PC-3 (cell line): ENCODE measurements around the gene FRMPD2. TPM values are rescaled to one million over a fixed set of nuclear protein-coding genes. Genes with fewer than 3 reads are reported as not detected.
"Not testable (repeated sequence)": the region's sequence is repeated elsewhere in the genome, so short reads cannot be mapped to it uniquely, and the experiment has no call there.

Experiments used
- ATAC-seq: fragments of 200-7000 bp; cut with Tn5 transposase; 2 replicates; pipeline ENCODE4 v1.9.1; 2020; ENCODE audit warnings: mild to moderate bottlenecking, moderate library complexity
- BruUV-seq: library from RNA; stranded (reverse); fragments of 400-500 nt; replicated peaks from 2 replicates; lab custom pipeline; 2021; lab: Mats Ljungman, UMichigan
- CTCF ChIA-PET: fragments of 300-600 bp; sonication (Branson Sonifier 250); formaldehyde crosslinking; loops from one replicate; lab custom pipeline; 2022; ENCODE audit warnings: antibody characterized with exemption; lab: Charles Lee
- POLR2A ChIA-PET: fragments of 300-600 bp; sonication (Branson Sonifier 250); formaldehyde crosslinking; loops from one replicate; lab custom pipeline; 2022; ENCODE audit warnings: antibody characterized with exemption; ENCODE audit not compliant: unreplicated experiment; lab: Charles Lee
- DNase-seq: peaks from one replicate; pipeline ENCODE4 v3.0.0-alpha.2; 2015
- H2AFZ ChIP-seq: fragments of 300-600 bp; sonication (generic); 2 replicates; pipeline ENCODE4 v1.6.0; 2016; ENCODE audit warnings: antibody characterized with exemption, low read length
- H3F3A ChIP-seq: fragments of 300-600 bp; sonication (generic); one replicate; pipeline ENCODE4 v1.6.0; 2017; ENCODE audit warnings: antibody characterized with exemption, low read length, control low read depth, mild to moderate bottlenecking; ENCODE audit not compliant: unreplicated experiment
- H3K27ac ChIP-seq: fragments of 300-600 bp; sonication (generic); 2 replicates; pipeline ENCODE4 v1.5.1; 2016; ENCODE audit warnings: mild to moderate bottlenecking, low read length
- H3K27me3 ChIP-seq: fragments of 300-600 bp; sonication (generic); 2 replicates; pipeline ENCODE4 v1.6.1; 2016; ENCODE audit warnings: low read length, mixed read lengths
- H3K36me3 ChIP-seq: fragments of 300-600 bp; sonication (generic); 2 replicates; pipeline ENCODE4 v1.6.1; 2016; ENCODE audit warnings: low read depth, mixed run types, low read length, mixed read lengths
- H3K4me1 ChIP-seq: fragments of 300-600 bp; sonication (generic); 2 replicates; pipeline ENCODE4 v1.5.1; 2016; ENCODE audit warnings: low read length; ENCODE audit not compliant: insufficient read depth
- H3K4me2 ChIP-seq: fragments of 300-600 bp; sonication (generic); 2 replicates; pipeline ENCODE4 v1.6.0; 2016; ENCODE audit warnings: low read length
- H3K4me3 ChIP-seq: fragments of 300-600 bp; sonication (generic); 2 replicates; pipeline ENCODE4 v1.5.1; 2016; ENCODE audit warnings: mild to moderate bottlenecking, low read length, mixed read lengths
- H3K79me2 ChIP-seq: fragments of 300-600 bp; sonication (generic); 2 replicates; pipeline ENCODE4 v1.6.1; 2017; ENCODE audit warnings: low read length, mixed read lengths
- H3K9ac ChIP-seq: fragments of 300-600 bp; sonication (generic); 2 replicates; pipeline ENCODE4 v1.6.0; 2016; ENCODE audit warnings: mild to moderate bottlenecking, low read length
- H3K9me2 ChIP-seq: fragments of 300-600 bp; sonication (generic); replicated peaks from 2 replicates; pipeline ENCODE4 v1.6.1; 2016; ENCODE audit warnings: mixed run types, low read length, mixed read lengths
- H3K9me3 ChIP-seq: fragments of 300-600 bp; sonication (generic); 2 replicates; pipeline ENCODE4 v1.6.1; 2016; ENCODE audit warnings: low read length, mixed read lengths
- H4K20me1 ChIP-seq: fragments of 300-600 bp; sonication (generic); 2 replicates; pipeline ENCODE4 v1.6.1; 2016; ENCODE audit warnings: low read length, mixed read lengths
- CTCF ChIP-seq: fragments of 300-600 bp; sonication (generic); conservative IDR thresholded peaks from 2 replicates; pipeline ENCODE4 v1.5.1; 2017; ENCODE audit warnings: antibody characterized with exemption, low read depth, mild to moderate bottlenecking, low read length
- EZH2 ChIP-seq: fragments of 300-600 bp; sonication (generic); IDR thresholded peaks from one replicate; pipeline ENCODE4 v1.6.1; 2017; ENCODE audit warnings: antibody characterized with exemption, mild to moderate bottlenecking, low read length; ENCODE audit not compliant: unreplicated experiment
- EZH2phosphoT487 ChIP-seq: fragments of 300-600 bp; sonication (generic); IDR thresholded peaks from 2 replicates; pipeline ENCODE4 v1.6.1; 2018; ENCODE audit warnings: mild to moderate bottlenecking, antibody characterized with exemption, low read length, borderline replicate concordance
- intact Hi-C: fragments of 100-400 bp; cut with micrococcal nuclease; formaldehyde crosslinking; loops from 2 replicates; pipeline ENCODE4 v1.9.0; 2023
- total RNA-seq: library from RNA; depleted of rRNA; stranded (reverse); fragments of >200 nt; gene quantifications from 2 replicates; pipeline ENCODE4 v1.2.3, GENCODE V29; 2014

FRMPD2 gene
- total RNA-seq, 1 experiment from 2014 or later = 0.11 TPM

DNA sequence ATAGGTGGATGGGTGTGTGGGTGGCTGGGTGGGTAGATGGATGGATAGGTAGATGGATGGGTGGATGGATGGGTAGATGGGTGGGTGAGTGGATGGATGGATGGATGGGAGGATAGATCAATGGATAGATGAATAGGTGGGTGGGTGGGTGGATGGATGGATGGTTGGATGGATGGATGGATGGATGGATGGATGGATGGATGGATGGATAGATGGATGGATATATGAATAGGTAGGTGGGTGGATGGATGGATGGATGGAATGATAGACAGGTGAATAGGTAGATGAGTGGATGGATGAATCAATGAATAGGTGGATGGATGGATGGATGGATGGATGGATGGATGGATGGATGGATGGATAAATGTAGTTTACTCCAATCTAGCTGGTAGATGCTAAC, 52.7 kb downstream of the FRMPD2 start:
- Histone ChIP-seq H2AFZ (no peak overlapping the region), H4K20me1 (no peaks in the 10 kb centered on the region), H3K9me2 (no peaks in the 10 kb centered on the region), H3K4me3 (no peak overlapping the region), H3K9me3 (no peaks in the 10 kb centered on the region), H3K27ac (no peak overlapping the region), H3F3A (no peaks in the 10 kb centered on the region), H3K36me3 (no peaks in the 10 kb centered on the region), H3K9ac (no peak overlapping the region), H3K27me3 (no peaks in the 10 kb centered on the region; the same call in none of the 2 replicates), H3K79me2 (no peaks in the 10 kb centered on the region), H3K4me1 (no peaks in the 10 kb centered on the region), H3K4me2 (no peak overlapping the region)
- CTCF ChIA-PET = no interaction called here
- intact Hi-C loops = no loop called here
- ATAC-seq = no peak
- POLR2A ChIA-PET = no interaction called here
- DNase-seq = no peak
- no TSS peak for BruUV-seq
- TF ChIP-seq EZH2phosphoT487 = no peak
- TF ChIP-seq CTCF = no peak

DNA sequence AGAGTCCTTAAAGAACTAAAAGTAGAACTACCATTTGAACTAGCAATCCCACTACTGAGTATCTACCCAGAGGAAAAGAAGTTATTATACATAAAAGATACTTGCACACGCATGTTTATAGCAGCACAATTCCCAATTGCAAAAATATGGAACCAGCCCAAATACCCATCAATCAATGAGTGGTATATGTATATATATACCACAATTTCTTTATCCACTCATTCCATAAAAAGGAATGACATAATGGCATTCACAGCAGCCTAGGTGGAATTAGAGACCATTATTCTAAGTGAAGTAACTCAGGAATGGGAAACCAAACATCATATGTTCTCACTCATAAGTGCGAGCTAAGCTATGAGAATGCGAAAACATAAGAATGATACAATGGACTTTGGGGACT, 53.5 kb downstream of the FRMPD2 start:
- H3K9me3 ChIP-seq, H3K79me2 ChIP-seq, H3K27me3 ChIP-seq, ATAC-seq, H3K27ac ChIP-seq, H3K4me2 ChIP-seq, POLR2A ChIA-PET, DNase-seq, intact Hi-C loops, H4K20me1 ChIP-seq, CTCF ChIA-PET, H3K36me3 ChIP-seq, H3F3A ChIP-seq, H3K9me2 ChIP-seq, H3K9ac ChIP-seq, H3K4me3 ChIP-seq, H2AFZ ChIP-seq, BruUV-seq, H3K4me1 ChIP-seq: not testable (repeated sequence)

- no peak for TF ChIP-seq EZH2phosphoT487
- TF ChIP-seq CTCF = no peak
- no peak for TF ChIP-seq EZH2
- Histone ChIP-seq H3F3A (no peaks in the 10 kb centered on the region), H3K27me3 (no peaks in the 10 kb centered on the region; the same call in 1 of the 2 replicates), H3K79me2 (no peaks in the 10 kb centered on the region), H3K36me3 (no peaks in the 10 kb centered on the region), H3K9ac (no peak overlapping the region), H3K9me3 (no peaks in the 10 kb centered on the region), H2AFZ (no peak overlapping the region), H3K4me2 (no peak overlapping the region), H4K20me1 (no peaks in the 10 kb centered on the region), H3K4me1 (no peaks in the 10 kb centered on the region), H3K9me2 (no peaks in the 10 kb centered on the region), H3K4me3 (no peak overlapping the region), H3K27ac (no peak overlapping the region)
- no TSS peak for BruUV-seq
- intact Hi-C loops = no loop called here
- ATAC-seq (no peak), DNase-seq (no peak)
- ChIA-PET POLR2A (no interaction called here), CTCF (no interaction called here)
Observed at GRCh38 chr10:48219194-48219593, 55.3 kb downstream of the FRMPD2 start.
